ENCODE data around the gene ABCG4.

The ABCG4 gene

DNA sequence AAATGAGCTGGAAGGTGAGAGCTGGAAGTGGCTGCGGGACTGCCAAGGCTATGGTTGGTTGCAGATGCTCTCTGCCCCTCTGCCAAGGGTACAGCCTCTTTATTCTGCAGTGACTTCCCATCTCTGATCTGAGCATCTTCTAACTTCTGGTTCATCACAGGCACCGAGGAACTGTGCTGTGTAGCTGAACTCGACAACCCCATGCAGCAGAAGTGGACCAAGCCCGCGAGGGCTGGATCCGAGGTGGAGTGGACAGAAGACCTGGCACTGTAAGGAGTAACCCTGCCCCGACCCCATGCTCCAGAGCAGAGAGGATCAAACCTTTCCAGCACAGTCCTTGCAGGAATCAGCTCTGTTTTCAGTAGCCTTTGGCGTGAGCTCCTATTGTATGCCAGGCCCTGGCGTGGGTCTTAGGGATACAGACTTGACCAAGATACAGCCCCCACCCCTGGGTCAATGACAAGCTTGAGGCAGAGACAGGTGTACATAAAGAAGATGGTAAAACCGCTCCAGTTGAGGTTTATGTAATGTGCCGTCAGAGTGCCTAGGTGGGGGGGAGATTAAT is 37.4 kb upstream of the ABCG4 start:
- Mint-ChIP-seq H3K9me3 (no peaks in the 10 kb centered on the region), H3K27me3 (no peaks in the 10 kb centered on the region), H3K4me1 (peaks cover 73% of the 10 kb centered on the region), H3K4me3 (no peak overlapping the region), H3K27ac (no peak overlapping the region)
- DNase-seq (no peak), ATAC-seq (no peak)

- DNase-seq, result no peak
- Mint-ChIP-seq H3K4me3 (no peak overlapping the region), H3K27ac (peak overlapping the region in 1 of 2 donors; percentile 5), H3K9me3 (no peaks in the 10 kb centered on the region), H3K4me1 (peaks cover 77% of the 10 kb centered on the region), H3K27me3 (no peaks in the 10 kb centered on the region)
- ATAC-seq, result no peak
These were observed 36.4 kb upstream of the ABCG4 start for GRCh38 chr11:119112314-119113020.

DNA sequence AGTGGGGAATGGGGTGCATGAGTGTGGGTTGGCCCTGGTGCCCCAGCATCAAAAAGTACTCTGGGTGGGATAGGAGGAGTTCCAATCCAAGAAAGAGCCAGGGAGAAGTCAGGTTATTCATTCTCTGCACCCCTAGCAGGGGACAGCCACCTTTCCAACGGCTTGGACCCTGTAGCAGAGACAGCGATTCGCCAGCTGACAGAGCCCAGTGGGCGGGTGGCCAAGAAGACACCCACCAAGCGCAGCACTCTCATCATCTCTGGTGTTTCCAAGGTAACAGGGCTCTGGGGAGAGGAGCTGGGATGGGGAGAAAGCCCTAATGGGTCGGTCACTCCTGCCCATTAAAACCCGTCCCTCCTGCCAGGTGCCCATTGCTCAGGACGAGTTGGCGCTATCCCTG is 35.1 kb upstream of the ABCG4 start:
- DNase-seq (no peak), ATAC-seq (no peak)
- no peaks in the 10 kb centered on the region for H3K9me3 Mint-ChIP-seq
- no peaks in the 10 kb centered on the region for H3K27me3 Mint-ChIP-seq
- H3K4me1 Mint-ChIP-seq, result peaks cover 71% of the 10 kb centered on the region
- H3K4me3 Mint-ChIP-seq, result no peak overlapping the region
- no peak overlapping the region for H3K27ac Mint-ChIP-seq

DNA sequence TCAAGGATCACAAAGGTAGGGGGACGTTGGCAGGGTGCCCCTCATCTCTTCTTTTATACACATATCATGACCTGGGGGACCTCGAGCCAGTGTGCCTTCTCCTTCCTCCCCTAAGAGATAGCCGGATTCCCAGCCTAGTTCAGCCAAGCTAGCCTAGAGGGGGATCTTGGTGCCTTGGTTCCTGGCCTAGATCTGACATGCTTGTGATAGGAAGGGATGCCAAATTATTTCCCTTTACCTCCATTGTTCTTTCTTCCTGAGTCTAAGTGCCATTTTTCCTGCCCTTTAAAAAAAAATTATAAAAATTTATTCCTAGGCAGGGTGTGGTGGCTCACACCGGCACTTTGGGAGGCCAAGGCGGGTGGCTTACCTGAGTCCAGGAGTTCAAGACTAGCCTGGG is 34.5 kb upstream of the ABCG4 start:
- no peaks in the 10 kb centered on the region for H3K9me3 Mint-ChIP-seq
- no peak overlapping the region for H3K4me3 Mint-ChIP-seq
- H3K27me3 Mint-ChIP-seq, result no peaks in the 10 kb centered on the region
- H3K4me1 Mint-ChIP-seq, result peaks cover 65% of the 10 kb centered on the region
- ATAC-seq (no peak), DNase-seq (no peak)
- peak overlapping the region in 1 of 2 donors; percentile 14 for H3K27ac Mint-ChIP-seq

DNA sequence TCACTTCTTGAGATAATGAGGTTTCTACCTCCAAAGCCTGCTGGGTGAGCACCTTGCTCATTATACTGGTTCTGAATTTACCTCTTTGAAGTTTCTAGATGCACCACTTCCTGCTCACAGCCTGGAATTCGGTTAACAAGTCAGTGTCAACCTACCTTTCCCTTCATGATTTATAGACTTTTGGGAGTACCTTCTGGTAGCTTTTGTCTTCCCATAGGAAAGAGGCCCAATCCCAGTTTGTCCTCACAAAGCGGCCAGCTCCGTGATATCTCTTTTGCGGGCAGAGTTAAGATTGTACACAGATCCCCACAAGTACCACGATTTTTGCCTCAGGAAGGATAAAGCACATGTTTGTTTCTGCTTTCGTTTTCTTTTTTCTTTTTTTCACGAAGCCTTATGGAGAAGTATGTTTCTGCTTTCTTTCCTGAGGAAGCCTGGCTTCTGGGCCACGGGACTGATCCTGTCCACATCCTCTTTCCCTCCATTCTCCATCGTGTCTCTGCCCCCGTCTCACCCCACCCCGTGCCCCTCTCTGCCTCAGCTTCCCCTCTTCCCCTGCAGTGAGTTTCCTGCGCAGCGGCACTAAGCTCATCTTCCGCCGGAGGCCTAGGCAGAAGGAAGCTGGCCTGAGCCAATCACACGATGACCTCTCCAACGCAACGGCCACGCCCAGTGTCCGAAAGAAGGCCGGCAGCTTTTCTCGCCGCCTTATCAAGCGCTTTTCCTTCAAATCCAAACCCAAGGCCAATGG is 33.2 kb upstream of the ABCG4 start:
- H3K4me3 Mint-ChIP-seq, result peak overlapping the region; percentile 85 to 88
- peak overlapping the region; percentile 98 to 99 for H3K27ac Mint-ChIP-seq
- peaks cover 59% of the 10 kb centered on the region for H3K4me1 Mint-ChIP-seq
- DNase-seq, result peak in 1 of 2 donors; percentile 48
- no peaks in the 10 kb centered on the region for H3K9me3 Mint-ChIP-seq
- ATAC-seq, result peak; percentile 81
- no peaks in the 10 kb centered on the region for H3K27me3 Mint-ChIP-seq

- ATAC-seq (no peak), DNase-seq (no peak)
- Mint-ChIP-seq H3K4me3 (peak overlapping the region; percentile 85 to 88), H3K4me1 (peaks cover 61% of the 10 kb centered on the region), H3K27ac (peak overlapping the region; percentile 98 to 99), H3K9me3 (no peaks in the 10 kb centered on the region), H3K27me3 (no peaks in the 10 kb centered on the region)
These were observed 32.6 kb upstream of the ABCG4 start for GRCh38 chr11:119116235-119116594.

DNA sequence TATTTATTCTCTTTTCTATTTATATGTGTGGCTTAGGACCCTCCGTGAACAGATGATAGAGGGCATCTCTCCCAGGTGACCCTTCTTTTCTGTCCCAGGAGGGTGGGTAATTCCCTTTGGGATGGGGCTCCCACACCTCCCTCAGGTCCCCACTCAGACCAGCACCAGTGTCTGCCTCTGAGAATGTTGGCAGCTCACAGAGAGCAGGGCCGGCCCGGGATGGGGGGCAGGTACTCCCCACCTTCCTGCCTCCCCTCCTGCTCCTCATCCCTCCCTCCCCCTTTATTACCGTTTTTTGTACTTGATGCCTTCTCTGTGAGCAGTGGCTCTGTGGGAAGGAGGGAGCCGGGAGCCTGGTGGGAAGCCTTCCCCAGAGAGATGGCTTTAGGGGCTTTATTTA is 32.3 kb upstream of the ABCG4 start:
- Mint-ChIP-seq H3K4me1 (peaks cover 57% of the 10 kb centered on the region), H3K9me3 (no peaks in the 10 kb centered on the region), H3K27ac (peak overlapping the region in 1 of 2 donors; percentile 86), H3K27me3 (no peaks in the 10 kb centered on the region), H3K4me3 (peak overlapping the region in 1 of 2 donors; percentile 88)
- no peak for DNase-seq
- ATAC-seq, result no peak

DNA sequence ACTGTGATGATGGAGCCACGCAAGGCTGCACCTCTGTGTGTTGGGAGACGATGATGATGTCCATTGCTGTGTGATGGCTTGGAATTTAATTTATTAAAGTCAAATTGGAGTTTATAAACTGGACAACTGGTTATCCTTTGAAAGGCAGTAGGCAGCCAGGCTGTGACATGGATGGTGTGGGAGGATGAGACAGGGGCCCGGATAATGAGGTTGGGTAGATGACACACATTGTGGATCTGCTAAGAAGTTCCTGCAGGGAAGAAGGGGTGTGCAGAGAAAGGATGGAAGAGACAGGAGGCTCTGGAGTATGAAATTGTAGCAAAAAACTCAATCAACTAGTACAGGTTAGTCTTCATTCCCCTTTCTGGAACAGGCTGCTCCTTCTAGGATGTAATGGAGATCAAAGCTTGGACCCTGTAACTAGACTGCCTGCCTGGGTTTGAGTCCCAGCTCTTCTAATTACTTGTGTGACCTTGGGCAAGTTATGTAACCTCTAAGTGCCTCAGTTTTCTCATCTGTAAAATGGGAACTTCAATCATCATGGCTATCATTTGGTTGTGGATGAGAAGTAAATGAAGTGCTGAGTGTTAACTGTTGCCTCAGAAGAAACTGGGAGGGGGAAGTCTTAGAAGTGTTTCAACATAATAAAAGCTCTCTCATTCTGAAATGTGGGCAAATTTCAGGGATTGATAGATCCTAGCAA is 31.7 kb upstream of the ABCG4 start:
- ATAC-seq, result no peak
- peaks cover 60% of the 10 kb centered on the region for H3K4me1 Mint-ChIP-seq
- H3K27ac Mint-ChIP-seq, result peak overlapping the region in 1 of 2 donors; percentile 86
- no peak overlapping the region for H3K4me3 Mint-ChIP-seq
- no peak for DNase-seq
- no peaks in the 10 kb centered on the region for H3K9me3 Mint-ChIP-seq
- no peaks in the 10 kb centered on the region for H3K27me3 Mint-ChIP-seq

GRCh38 chr11:119118227-119118626 is 30.6 kb upstream of the ABCG4 start:
- H3K9me3 Mint-ChIP-seq, result no peaks in the 10 kb centered on the region
- no peak overlapping the region for H3K4me3 Mint-ChIP-seq
- H3K27ac Mint-ChIP-seq, result no peak overlapping the region
- no peak for ATAC-seq
- H3K27me3 Mint-ChIP-seq, result no peaks in the 10 kb centered on the region
- no peak for DNase-seq
- H3K4me1 Mint-ChIP-seq, result peaks cover 64% of the 10 kb centered on the region

- H3K27me3 Mint-ChIP-seq, result no peaks in the 10 kb centered on the region
- no peak overlapping the region for H3K27ac Mint-ChIP-seq
- no peak overlapping the region for H3K4me3 Mint-ChIP-seq
- no peaks in the 10 kb centered on the region for H3K9me3 Mint-ChIP-seq
- H3K4me1 Mint-ChIP-seq, result peaks cover 65% of the 10 kb centered on the region
- ATAC-seq (no peak), DNase-seq (no peak)
These were observed 29.9 kb upstream of the ABCG4 start for GRCh38 chr11:119118946-119119345.

DNA sequence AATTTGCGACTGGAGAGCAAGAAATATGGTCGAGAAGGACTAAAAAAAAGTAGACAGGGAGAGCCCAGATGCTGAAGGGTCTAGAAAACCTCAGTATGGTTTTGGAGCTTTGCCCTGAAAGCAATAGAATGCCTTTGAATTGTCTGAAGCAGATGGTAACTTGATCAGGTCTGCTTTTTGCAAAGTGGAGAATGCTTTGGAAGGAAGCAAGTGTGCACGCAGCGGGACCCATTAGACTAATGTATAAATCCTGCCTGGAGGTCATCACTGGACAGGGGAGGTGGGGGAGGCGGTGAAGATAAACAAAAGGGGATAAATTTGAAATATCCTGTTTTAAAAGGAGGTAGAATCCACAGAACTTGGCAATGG is 28.2 kb upstream of the ABCG4 start:
- DNase-seq (no peak), ATAC-seq (no peak)
- Mint-ChIP-seq H3K9me3 (no peaks in the 10 kb centered on the region), H3K4me3 (peak overlapping the region; percentile 95), H3K27me3 (no peaks in the 10 kb centered on the region), H3K27ac (peak overlapping the region; percentile 88 to 96), H3K4me1 (peaks cover 58% of the 10 kb centered on the region)

- Mint-ChIP-seq H3K27ac (peak within 1 kb of the TSS; percentile 88 to 96), H3K4me3 (peak within 1 kb of the TSS; percentile 95)
- peak; percentile 97 for ATAC-seq
These were observed 27.6 kb upstream of the ABCG4 start, which contains the start of gene HINFP for GRCh38 chr11:119121008-119121810. TSS of gene HINFP (plus strand) at chr11:119121580. CDS start at chr11:119126945, 5,365 bp downstream.

GRCh38 chr11:119121811-119122124 is 27.1 kb upstream of the ABCG4 start:
- Mint-ChIP-seq H3K27ac (peak overlapping the region; percentile 64 to 88), H3K4me1 (peaks cover 50% of the 10 kb centered on the region), H3K4me3 (peak overlapping the region; percentile 95), H3K9me3 (no peaks in the 10 kb centered on the region), H3K27me3 (no peaks in the 10 kb centered on the region)
- peak; percentile 27 for ATAC-seq
- no peak for DNase-seq

More at GRCh38 chr11:119121008-119121810, 27.6 kb upstream of the ABCG4 start, which contains the start of gene HINFP:
- H3K4me1 Mint-ChIP-seq, result peaks cover 52% of the 10 kb centered on the region
- H3K27me3 Mint-ChIP-seq, result no peaks in the 10 kb centered on the region
- DNase-seq, result peak; percentile 98 to 99
- H3K9me3 Mint-ChIP-seq, result no peaks in the 10 kb centered on the region

- H3K27ac Mint-ChIP-seq, result peak overlapping the region in 1 of 2 donors; percentile 13
- no peak for ATAC-seq
- peaks cover 52% of the 10 kb centered on the region for H3K4me1 Mint-ChIP-seq
- no peak overlapping the region for H3K4me3 Mint-ChIP-seq
- no peaks in the 10 kb centered on the region for H3K27me3 Mint-ChIP-seq
- DNase-seq, result no peak
- H3K9me3 Mint-ChIP-seq, result no peaks in the 10 kb centered on the region
These were observed 23.0 kb upstream of the ABCG4 start for GRCh38 chr11:119125821-119126220.

- no peaks in the 10 kb centered on the region for H3K27me3 Mint-ChIP-seq
- H3K9me3 Mint-ChIP-seq, result no peaks in the 10 kb centered on the region
- H3K4me1 Mint-ChIP-seq, result peaks cover 52% of the 10 kb centered on the region
- no peak for DNase-seq
- ATAC-seq, result no peak
- peak overlapping the region in 1 of 2 donors; percentile 69 for H3K27ac Mint-ChIP-seq
- no peak overlapping the region for H3K4me3 Mint-ChIP-seq
These were observed 22.1 kb upstream of the ABCG4 start for GRCh38 chr11:119126675-119127268.
